ENCODE data around the gene FAM13A.

The FAM13A gene

GRCh38 chr4:89000844-89001360 lies 56.1 kb downstream of the FAM13A start (continued):
- TF ChIP-seq ZNF629 (tag by site-specific recombination; IDR thresholded peaks at IDR 0.05), result peak; percentile 79
- TF ChIP-seq SETDB1 (IDR thresholded peaks at IDR 0.05; ENCODE audit: insufficient read length, low read length), result peak; percentile 16
- TF ChIP-seq ZNF366 (tag by site-specific recombination; conservative IDR thresholded peaks at IDR 0.05), result peak; percentile 11; the same call in 1 of the 2 replicates
- no peak for TF ChIP-seq ZBTB26 (tag by site-specific recombination; optimal IDR thresholded peaks at IDR 0.05)
- TF ChIP-seq OVOL3 (tag by site-specific recombination; IDR thresholded peaks at IDR 0.05), result no peak
- no peak for TF ChIP-seq ZNF658 (tag by site-specific recombination; IDR thresholded peaks at IDR 0.05)
- TF ChIP-seq ZBTB21 (tag by site-specific recombination; IDR thresholded peaks at IDR 0.05), result peak; percentile 67; the same call in 1 of the 2 replicates
- no peak for TF ChIP-seq ZNF701 (tag by site-specific recombination; IDR thresholded peaks at IDR 0.05)
- TF ChIP-seq ATF2 (tag by site-specific recombination; IDR thresholded peaks at IDR 0.05; ENCODE audit: low read depth), result 0 out of 2 replicates have a peak, but pooled peaks have one; percentile 58
- peak; percentile 99 for TF ChIP-seq ZNF664 (tag by site-specific recombination; IDR thresholded peaks at IDR 0.05)
- TF ChIP-seq PRDM4 (tag by site-specific recombination; IDR thresholded peaks at IDR 0.05), result 0 out of 2 replicates have a peak, but pooled peaks have one; percentile 15
- peak; percentile 68 for TF ChIP-seq PRDM6 (tag by site-specific recombination; IDR thresholded peaks at IDR 0.05)
- 0 out of 2 replicates have a peak, but pooled peaks have one; percentile 20 for TF ChIP-seq PRDM1 (tag by site-specific recombination; IDR thresholded peaks at IDR 0.05)
- TF ChIP-seq ZNF155 (tag by site-specific recombination; IDR thresholded peaks at IDR 0.05), result no peak
- peak; percentile 88; the same call in 1 of the 2 replicates for TF ChIP-seq ZFP37 (tag by site-specific recombination; IDR thresholded peaks at IDR 0.05)

- CTCF ChIA-PET, result no interaction called here
- no peak overlapping the region for H3K4me3 ChIP-seq (ENCODE audit: low read depth, low read length)
- no peak overlapping the region for H3K27ac ChIP-seq (ENCODE audit: extremely low read depth, low read depth, low read length)
- TF ChIP-seq FEZF1 (tag by site-specific recombination; IDR thresholded peaks at IDR 0.05) (peak; percentile 91), ZNF114 (tag by site-specific recombination; IDR thresholded peaks at IDR 0.05) (no peak), ZNF221 (tag by site-specific recombination; IDR thresholded peaks at IDR 0.05; ENCODE audit: borderline replicate concordance) (no peak), ZNF544 (tag by site-specific recombination; IDR thresholded peaks at IDR 0.05) (no peak), MZF1 (tag by site-specific recombination; IDR thresholded peaks at IDR 0.05; ENCODE audit: borderline replicate concordance) (0 out of 2 replicates have a peak, but pooled peaks have one; percentile 12), ZNF843 (tag by site-specific recombination; IDR thresholded peaks at IDR 0.05) (peak; percentile 73), OSR2 (tag by site-specific recombination; IDR thresholded peaks at IDR 0.05) (peak; percentile 27; the same call in 1 of the 2 replicates), PRDM4 (tag by site-specific recombination; IDR thresholded peaks at IDR 0.05) (peak; percentile 74), ZNF596 (tag by site-specific recombination; IDR thresholded peaks at IDR 0.05) (no peak), WT1 (tag by site-specific recombination; IDR thresholded peaks at IDR 0.05) (peak; percentile 92), PRDM6 (tag by site-specific recombination; IDR thresholded peaks at IDR 0.05) (peak; percentile 25; the same call in 1 of the 2 replicates), ZFHX2 (tag by site-specific recombination; conservative IDR thresholded peaks at IDR 0.05) (peak; percentile 43)
- POLR2A ChIA-PET, result no interaction called here
- no peaks in the 10 kb centered on the region for H3K36me3 ChIP-seq (ENCODE audit: control insufficient read depth in 2 of 2, insufficient read depth in 1 of 2, low read length in 2 of 2)
- H3K9me3 ChIP-seq (ENCODE audit: control insufficient read depth, insufficient read depth, low read depth, low read length), result no peaks in the 10 kb centered on the region
- peaks cover 20% of the 10 kb centered on the region for H3K4me1 ChIP-seq (ENCODE audit: control insufficient read depth, insufficient read depth, low read length)
Observed at GRCh38 chr4:89000382-89000781, 56.6 kb downstream of the FAM13A start.
